Effector memory CD4-positive, alpha-beta T cell (primary cell): ENCODE measurements around the gene XXYLT1.

Experiments used
- DNase-seq, 3 donors: peaks; one replicate each; pipeline ENCODE4 v3.0.0-alpha.2; 2020
- H3K27ac ChIP-seq: 2 replicates; pipeline ENCODE4 v1.7.0; 2013; ENCODE audit warnings: mild to moderate bottlenecking, low read length, moderate library complexity; ENCODE audit not compliant: insufficient read depth, poor library complexity, severe bottlenecking
- H3K27me3 ChIP-seq: replicated peaks from 2 replicates; pipeline ENCODE4 v1.7.0; 2013; ENCODE audit warnings: mild to moderate bottlenecking, low read length; ENCODE audit not compliant: insufficient read depth, control insufficient read depth, poor library complexity, severe bottlenecking
- H3K36me3 ChIP-seq: 2 replicates; pipeline ENCODE4 v1.7.0; 2013; ENCODE audit warnings: mild to moderate bottlenecking, low read length, moderate library complexity; ENCODE audit not compliant: control insufficient read depth, insufficient read depth
- H3K4me1 ChIP-seq: 2 replicates; pipeline ENCODE4 v1.7.0; 2013; ENCODE audit warnings: low read length, mild to moderate bottlenecking; ENCODE audit not compliant: control insufficient read depth, insufficient read depth, poor library complexity, severe bottlenecking
- H3K4me3 ChIP-seq: 2 replicates; pipeline ENCODE4 v1.7.0; 2013; ENCODE audit warnings: low read length, low read depth, mild to moderate bottlenecking; ENCODE audit not compliant: insufficient read depth, poor library complexity, severe bottlenecking
- H3K9me3 ChIP-seq: 2 replicates; pipeline ENCODE4 v1.7.0; 2013; ENCODE audit warnings: mild to moderate bottlenecking, low read length, moderate library complexity; ENCODE audit not compliant: control insufficient read depth

The XXYLT1 gene

GRCh38 chr3:195071916-195072820 is 198.8 kb downstream of the XXYLT1 start:
- Histone ChIP-seq H3K4me1 (no peaks in the 10 kb centered on the region), H3K36me3 (peaks cover 3% of the 10 kb centered on the region), H3K27ac (no peak overlapping the region), H3K9me3 (no peaks in the 10 kb centered on the region), H3K4me3 (no peak overlapping the region), H3K27me3 (no peaks in the 10 kb centered on the region)
- no peak for DNase-seq

- DNase-seq, result no peak
- H3K36me3 ChIP-seq, result peaks cover 3% of the 10 kb centered on the region
Observed at GRCh38 chr3:195071011-195071728, 199.8 kb downstream of the XXYLT1 start.

GRCh38 chr3:195070336-195070735 is 200.6 kb downstream of the XXYLT1 start:
- Histone ChIP-seq H3K4me3 (no peak overlapping the region), H3K36me3 (peaks cover 3% of the 10 kb centered on the region), H3K9me3 (no peaks in the 10 kb centered on the region), H3K4me1 (no peaks in the 10 kb centered on the region), H3K27me3 (no peaks in the 10 kb centered on the region), H3K27ac (no peak overlapping the region)
- no peak for DNase-seq

More at GRCh38 chr3:195071011-195071728, 199.8 kb downstream of the XXYLT1 start:
- Histone ChIP-seq H3K4me3 (no peak overlapping the region), H3K27ac (no peak overlapping the region), H3K9me3 (no peaks in the 10 kb centered on the region), H3K4me1 (no peaks in the 10 kb centered on the region), H3K27me3 (no peaks in the 10 kb centered on the region)

- no peaks in the 10 kb centered on the region for H3K9me3 ChIP-seq
- H3K27ac ChIP-seq, result no peak overlapping the region
- DNase-seq, result no peak
- no peaks in the 10 kb centered on the region for H3K27me3 ChIP-seq
- H3K4me1 ChIP-seq, result no peaks in the 10 kb centered on the region
- no peak overlapping the region for H3K4me3 ChIP-seq
- H3K36me3 ChIP-seq, result peaks cover 3% of the 10 kb centered on the region
Observed at GRCh38 chr3:195069501-195070251, 201.3 kb downstream of the XXYLT1 start.

GRCh38 chr3:195068084-195069080 is 202.6 kb downstream of the XXYLT1 start:
- no peaks in the 10 kb centered on the region for H3K4me1 ChIP-seq
- H3K27ac ChIP-seq, result no peak overlapping the region
- no peak for DNase-seq
- H3K36me3 ChIP-seq, result peaks cover 3% of the 10 kb centered on the region
- H3K9me3 ChIP-seq, result no peaks in the 10 kb centered on the region
- no peak overlapping the region for H3K4me3 ChIP-seq
- H3K27me3 ChIP-seq, result no peaks in the 10 kb centered on the region

GRCh38 chr3:195066441-195066841 is 204.5 kb downstream of the XXYLT1 start:
- peaks cover 3% of the 10 kb centered on the region for H3K36me3 ChIP-seq
- no peak overlapping the region for H3K27ac ChIP-seq
- no peaks in the 10 kb centered on the region for H3K4me1 ChIP-seq
- no peak overlapping the region for H3K4me3 ChIP-seq
- DNase-seq, result no peak
- H3K27me3 ChIP-seq, result no peaks in the 10 kb centered on the region
- H3K9me3 ChIP-seq, result no peaks in the 10 kb centered on the region

- Histone ChIP-seq H3K27ac (no peak overlapping the region), H3K9me3 (no peaks in the 10 kb centered on the region), H3K27me3 (no peaks in the 10 kb centered on the region), H3K36me3 (peaks cover 3% of the 10 kb centered on the region), H3K4me3 (no peak overlapping the region), H3K4me1 (no peaks in the 10 kb centered on the region)
- no peak for DNase-seq
Observed at GRCh38 chr3:195065864-195066185, 205.1 kb downstream of the XXYLT1 start.

GRCh38 chr3:195065142-195065863 is 205.7 kb downstream of the XXYLT1 start:
- H3K27ac ChIP-seq, result no peak overlapping the region
- no peak overlapping the region for H3K4me3 ChIP-seq
- no peak for DNase-seq
- H3K36me3 ChIP-seq, result peaks cover 3% of the 10 kb centered on the region
- H3K4me1 ChIP-seq, result no peaks in the 10 kb centered on the region
- H3K9me3 ChIP-seq, result no peaks in the 10 kb centered on the region
- H3K27me3 ChIP-seq, result no peaks in the 10 kb centered on the region
